HG02642 (cell line): ENCODE measurements around the gene PSMA1.
"Not testable (repeated sequence)": the region's sequence is repeated elsewhere in the genome, so short reads cannot be mapped to it uniquely, and the experiment has no call there.

Experiments
- ATAC-seq: cut with Tn5 transposase; IDR thresholded peaks from one replicate; pipeline ENCODE4 v1.9.1; 2021; ENCODE audit warnings: mild to moderate bottlenecking; ENCODE audit not compliant: unreplicated experiment, poor library complexity

Gene PSMA1

GRCh38 chr11:14535166-14535565 lies 15.0 kb upstream of the PSMA1 start:
- ATAC-seq: not testable (repeated sequence)

DNA sequence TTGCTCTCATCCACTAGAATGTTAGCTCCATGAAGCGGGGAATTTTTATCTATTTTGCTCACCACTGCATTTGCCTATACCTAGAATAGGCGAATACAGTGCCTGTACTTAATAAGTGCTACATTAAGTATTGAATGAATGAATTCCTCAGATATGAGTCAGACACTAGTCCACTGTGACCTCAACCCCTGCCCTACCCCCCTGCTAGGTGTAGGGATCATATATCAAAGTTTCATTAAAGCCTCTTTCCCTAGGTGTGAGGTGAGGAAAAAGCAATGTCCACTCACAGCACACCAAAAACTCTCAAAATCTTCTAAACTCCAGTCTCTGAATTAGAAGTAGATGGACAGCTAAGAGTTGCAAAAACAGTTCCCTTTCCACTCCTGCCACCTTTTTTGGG lies 9.8 kb upstream of the PSMA1 start:
- ATAC-seq: no peak

DNA sequence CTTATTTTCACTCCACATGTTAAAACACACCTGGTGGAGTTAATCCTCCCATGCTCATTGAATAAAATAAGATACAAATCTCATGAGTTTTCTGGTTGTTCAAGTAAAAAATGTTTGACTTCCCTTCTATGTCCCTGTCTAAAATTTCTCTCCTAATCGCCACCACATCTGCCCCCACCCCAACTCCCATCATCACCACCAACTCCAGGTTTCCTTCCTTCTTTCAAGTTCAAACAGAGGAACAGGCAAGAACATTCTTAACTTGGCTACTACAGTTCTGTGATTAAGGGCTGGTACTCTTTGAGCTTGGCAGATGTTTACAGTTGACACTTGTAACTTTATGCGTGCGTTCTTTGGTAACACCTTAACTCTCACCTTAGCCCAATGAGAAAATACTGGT lies 9.1 kb upstream of the PSMA1 start:
- no peak for ATAC-seq

DNA sequence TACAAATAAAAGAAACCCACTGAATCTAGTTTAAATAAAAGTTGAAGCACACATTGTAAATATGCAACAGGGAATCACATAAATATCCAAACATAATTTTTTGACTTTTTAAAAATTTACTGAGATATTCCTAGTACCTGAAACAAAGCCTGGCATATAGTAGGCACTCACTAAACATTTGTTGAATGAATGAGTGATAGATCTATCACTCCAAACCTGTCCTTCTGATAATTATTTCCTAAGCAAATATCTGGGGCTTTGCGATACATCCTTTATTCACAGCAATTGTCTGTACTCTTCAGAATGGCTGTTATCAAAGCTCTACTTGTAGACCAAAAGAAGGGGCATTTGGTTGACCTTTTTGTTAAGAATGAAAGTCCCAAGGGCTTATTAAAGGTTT lies 2.6 kb upstream of the PSMA1 start:
- no peak for ATAC-seq

DNA sequence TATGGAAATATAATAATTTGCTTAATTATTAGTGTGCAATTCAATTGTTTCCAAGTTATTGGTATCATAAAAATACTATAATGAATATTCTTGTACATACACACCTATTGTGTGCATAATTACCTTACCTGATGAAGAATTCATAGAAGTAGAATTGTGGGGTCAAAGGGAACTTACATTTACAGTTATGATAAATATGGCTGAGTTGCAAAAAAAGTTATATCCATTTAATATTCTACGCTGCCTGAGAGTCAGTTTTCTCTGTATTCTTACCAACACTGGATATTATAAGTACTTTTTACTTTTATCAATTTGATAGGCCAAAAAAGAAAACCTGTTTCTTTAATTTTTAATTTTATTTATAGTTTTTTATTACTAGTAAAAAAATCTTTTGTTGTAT lies 2.1 kb upstream of the PSMA1 start:
- no peak for ATAC-seq

- ATAC-seq: no peak
These were observed 563 bp upstream of the PSMA1 start for GRCh38 chr11:14520747-14521151.

DNA sequence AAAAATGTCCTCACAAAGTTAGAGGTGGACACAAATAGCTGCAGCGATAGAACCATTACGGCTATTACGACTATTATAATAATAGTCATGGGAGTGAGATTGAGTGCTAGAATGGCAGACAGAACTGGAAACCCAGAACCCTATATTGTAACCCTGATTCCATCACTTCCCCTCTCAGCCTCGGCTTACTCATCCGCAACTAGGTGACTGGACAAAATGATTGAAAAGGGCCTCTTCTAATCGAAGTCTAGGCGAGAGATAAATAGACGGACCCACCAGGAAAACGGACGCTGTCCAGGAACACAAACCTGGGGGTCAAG lies 629 bp downstream of the PSMA1 start:
- peak; percentile 6 for ATAC-seq

- no peak for ATAC-seq
These were observed 1.4 kb downstream of the PSMA1 start for GRCh38 chr11:14518820-14519219.

- no peak for ATAC-seq
These were observed 6.4 kb downstream of the PSMA1 start for GRCh38 chr11:14513800-14514199.

DNA sequence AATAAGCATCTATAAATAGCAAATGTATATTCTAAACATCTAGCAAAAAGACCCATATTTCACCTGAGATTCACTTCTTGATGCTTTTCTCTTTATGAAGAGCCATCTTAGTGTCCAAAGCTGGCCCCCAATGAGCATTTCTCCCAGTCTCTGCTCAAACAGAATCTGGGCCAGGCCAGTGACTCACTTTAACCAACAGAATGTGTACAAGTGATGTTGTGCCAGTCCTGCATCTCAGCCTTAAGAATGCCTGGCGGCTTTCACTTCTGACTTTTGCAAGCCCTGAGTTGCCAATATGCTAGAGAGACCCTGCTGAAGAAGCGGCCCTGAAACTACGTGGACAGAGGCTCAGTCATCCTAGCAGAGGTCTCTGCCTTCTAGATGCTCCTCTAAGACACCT lies 13.7 kb downstream of the PSMA1 start:
- no peak for ATAC-seq

- no peak for ATAC-seq
These were observed 17.2 kb downstream of the PSMA1 start for GRCh38 chr11:14503023-14503422.

GRCh38 chr11:14502039-14502438 lies 18.1 kb downstream of the PSMA1 start:
- ATAC-seq: no peak

- peak; percentile 52 for ATAC-seq
These were observed 20.0 kb downstream of the PSMA1 start for GRCh38 chr11:14500181-14500651.

DNA sequence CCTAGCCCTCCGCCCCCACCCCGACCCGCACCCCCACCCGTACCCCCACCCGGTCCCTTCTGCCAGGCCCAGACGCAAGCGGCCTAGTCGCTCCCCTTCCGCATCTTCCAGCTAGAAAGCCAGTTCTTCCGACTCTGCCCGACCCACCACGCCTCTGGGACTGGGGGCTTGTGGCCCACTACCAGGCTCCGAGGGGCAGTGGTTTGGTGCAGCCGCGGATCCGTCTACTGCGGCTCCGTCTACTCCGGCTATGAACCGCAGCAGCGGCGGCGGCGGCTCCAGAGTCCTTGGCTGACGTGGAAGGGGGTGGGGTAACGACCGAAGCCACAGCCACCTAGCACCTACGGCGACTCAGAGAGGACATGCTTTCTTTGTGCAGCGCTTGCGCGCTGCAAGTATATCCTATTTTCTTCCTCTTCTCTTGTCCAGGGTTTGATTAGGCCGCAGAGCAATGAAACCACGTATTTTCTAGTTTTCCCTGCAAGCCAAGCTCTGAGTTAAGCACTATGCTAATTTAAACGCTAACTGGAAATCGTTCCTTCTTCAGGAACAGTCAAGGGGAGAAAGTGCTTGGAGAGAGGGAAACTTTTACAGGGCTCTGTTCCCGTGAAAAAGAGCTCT lies 20.5 kb downstream of the PSMA1 start, which contains the start of gene COPB1:
TSS of gene COPB1 (minus strand) at position 252 of the 621 bp plus-strand sequence. CDS start 883 bp downstream, outside the sequence.
- ATAC-seq: peak; percentile 94

GRCh38 chr11:14499178-14499559 lies 21.0 kb downstream of the PSMA1 start:
- peak; percentile 12 for ATAC-seq

- no peak for ATAC-seq
These were observed 39.5 kb downstream of the PSMA1 start for GRCh38 chr11:14480716-14481115.

DNA sequence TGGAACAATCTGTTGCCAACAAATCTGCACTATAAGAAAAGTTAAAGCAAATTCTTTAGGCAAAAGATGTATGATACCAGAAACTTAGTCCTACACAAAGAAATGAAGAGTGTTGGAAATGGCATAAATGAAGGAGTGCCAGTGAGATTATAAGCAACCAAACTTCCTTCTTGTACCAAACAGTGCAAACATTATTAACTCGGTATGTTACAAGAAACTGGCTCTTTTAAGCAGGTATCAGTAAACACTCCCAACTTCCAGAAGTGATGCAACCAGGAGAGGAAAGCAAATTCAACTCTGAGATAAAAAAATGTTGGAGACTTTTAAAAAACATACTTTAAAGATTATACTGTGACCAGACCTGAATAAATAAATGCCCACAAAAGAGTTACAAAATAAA lies 49.1 kb downstream of the PSMA1 start:
- ATAC-seq: no peak

- no peak for ATAC-seq
These were observed 56.6 kb downstream of the PSMA1 start for GRCh38 chr11:14463623-14464022.

DNA sequence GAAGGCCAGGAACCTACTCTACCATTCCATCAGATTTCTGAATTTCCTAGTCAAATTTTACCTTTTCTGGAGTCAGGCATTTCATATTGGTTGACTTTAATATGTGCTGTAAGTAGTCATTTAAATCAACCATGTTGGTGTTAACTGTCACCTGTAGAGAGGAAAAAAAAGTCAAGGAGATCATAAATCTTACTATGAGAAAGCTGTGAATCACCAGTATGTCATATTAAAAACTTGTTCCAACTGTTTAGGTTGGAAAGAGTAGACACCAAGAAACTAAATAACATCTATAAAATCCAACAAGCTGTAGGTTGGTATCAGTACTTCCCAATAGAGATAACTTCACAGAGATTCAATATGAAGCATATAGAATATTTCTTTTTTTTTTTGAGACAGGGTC lies 60.0 kb downstream of the PSMA1 start:
- ATAC-seq: no peak

DNA sequence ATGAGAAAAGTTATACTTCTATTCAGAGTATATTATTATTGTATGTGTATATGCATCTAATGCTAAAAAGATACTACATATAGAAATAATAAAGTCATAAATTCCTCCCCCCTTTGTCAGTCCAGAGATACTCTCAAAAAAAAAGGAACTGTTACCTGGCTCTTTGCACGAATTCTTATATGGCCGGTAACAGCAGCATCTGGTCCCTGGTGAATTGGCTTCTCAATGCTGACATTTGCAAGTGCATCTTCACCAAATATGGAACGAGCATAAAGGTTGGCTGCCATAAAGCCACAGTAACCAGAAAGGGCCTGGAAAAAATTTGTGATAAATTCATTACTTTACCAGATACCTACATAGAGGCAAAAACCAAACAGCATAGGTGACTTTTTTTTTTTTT lies 61.8 kb downstream of the PSMA1 start:
- no peak for ATAC-seq

GRCh38 chr11:14455648-14456430 lies 64.3 kb downstream of the PSMA1 start:
- ATAC-seq: no peak
